ENCODE data around the gene PRSS50.

The PRSS50 gene

DNA sequence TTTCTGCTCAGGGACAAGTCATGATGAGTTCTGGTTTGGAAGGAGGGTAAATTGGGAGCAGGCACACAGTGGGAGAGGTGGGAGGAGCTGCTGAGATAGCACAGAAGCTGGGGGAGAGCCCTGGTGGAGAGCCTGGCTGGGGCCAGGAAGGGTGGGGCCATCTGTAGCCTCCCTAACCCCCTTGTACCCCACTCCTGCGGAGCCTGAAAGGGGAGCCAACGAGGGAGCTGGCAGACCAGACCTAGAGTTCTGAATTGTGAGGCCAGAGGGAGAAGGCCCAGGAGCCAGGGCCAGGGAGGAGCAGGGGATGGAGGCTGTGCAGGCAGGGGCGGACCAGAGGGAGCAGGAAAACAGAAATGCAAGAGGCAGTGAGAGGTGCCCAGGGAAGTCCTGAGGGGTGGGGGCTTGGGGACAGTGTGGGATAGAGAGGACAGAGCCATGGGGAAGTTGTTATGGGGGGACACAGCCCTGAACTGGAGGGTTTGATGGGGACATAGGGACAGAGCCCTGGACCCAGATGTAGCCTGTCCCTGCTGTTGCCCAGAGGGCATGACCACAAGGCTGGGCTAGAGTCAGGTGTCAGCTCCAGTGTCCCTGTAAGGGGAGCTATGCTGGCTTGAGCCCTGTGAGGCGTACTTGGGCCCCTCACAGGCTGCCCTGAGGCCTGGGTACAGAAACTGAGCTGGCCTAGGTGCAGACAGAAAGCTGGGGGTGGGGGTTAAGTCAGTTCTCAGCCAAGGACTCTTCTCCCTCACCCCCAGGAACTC is 15.2 kb downstream of the PRSS50 start:
- Histone ChIP-seq H3K4me1 (ENCODE audit: control insufficient read depth, low read length) (no peaks in the 10 kb centered on the region), H3K9me3 (ENCODE audit: control insufficient read depth, insufficient read depth, low read length) (no peaks in the 10 kb centered on the region), H3K27me3 (ENCODE audit: control insufficient read depth, low read length) (peaks cover 6% of the 10 kb centered on the region; the same call in 1 of the 2 replicates), H3K4me2 (ENCODE audit: low read length) (no peak overlapping the region), H3K4me3 (ENCODE audit: low read length) (no peak overlapping the region), H4K20me1 (ENCODE audit: control insufficient read depth, insufficient read depth, low read depth, low read length) (no peaks in the 10 kb centered on the region), H3K9me2 (replicated peaks; ENCODE audit: control insufficient read depth, low read length) (no peaks in the 10 kb centered on the region), H3F3A (ENCODE audit: control insufficient read depth, insufficient read depth) (no peaks in the 10 kb centered on the region), H3K36me3 (ENCODE audit: control insufficient read depth, low read length) (no peaks in the 10 kb centered on the region), H3K79me2 (ENCODE audit: control insufficient read depth, low read length) (no peaks in the 10 kb centered on the region), H3K27ac (ENCODE audit: low read depth, low read length) (no peak overlapping the region)
- no peak for TF ChIP-seq EZH2phosphoT487 (IDR thresholded peaks at IDR 0.05; ENCODE audit: borderline replicate concordance, low read length)
- TF ChIP-seq, protein P1, sequence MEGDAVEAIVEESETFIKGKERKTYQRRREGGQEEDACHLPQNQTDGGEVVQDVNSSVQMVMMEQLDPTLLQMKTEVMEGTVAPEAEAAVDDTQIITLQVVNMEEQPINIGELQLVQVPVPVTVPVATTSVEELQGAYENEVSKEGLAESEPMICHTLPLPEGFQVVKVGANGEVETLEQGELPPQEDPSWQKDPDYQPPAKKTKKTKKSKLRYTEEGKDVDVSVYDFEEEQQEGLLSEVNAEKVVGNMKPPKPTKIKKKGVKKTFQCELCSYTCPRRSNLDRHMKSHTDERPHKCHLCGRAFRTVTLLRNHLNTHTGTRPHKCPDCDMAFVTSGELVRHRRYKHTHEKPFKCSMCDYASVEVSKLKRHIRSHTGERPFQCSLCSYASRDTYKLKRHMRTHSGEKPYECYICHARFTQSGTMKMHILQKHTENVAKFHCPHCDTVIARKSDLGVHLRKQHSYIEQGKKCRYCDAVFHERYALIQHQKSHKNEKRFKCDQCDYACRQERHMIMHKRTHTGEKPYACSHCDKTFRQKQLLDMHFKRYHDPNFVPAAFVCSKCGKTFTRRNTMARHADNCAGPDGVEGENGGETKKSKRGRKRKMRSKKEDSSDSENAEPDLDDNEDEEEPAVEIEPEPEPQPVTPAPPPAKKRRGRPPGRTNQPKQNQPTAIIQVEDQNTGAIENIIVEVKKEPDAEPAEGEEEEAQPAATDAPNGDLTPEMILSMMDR (IDR thresholded peaks at IDR 0.05; ENCODE audit: low read depth, low read length, poor library complexity, severe bottlenecking): no peak

DNA sequence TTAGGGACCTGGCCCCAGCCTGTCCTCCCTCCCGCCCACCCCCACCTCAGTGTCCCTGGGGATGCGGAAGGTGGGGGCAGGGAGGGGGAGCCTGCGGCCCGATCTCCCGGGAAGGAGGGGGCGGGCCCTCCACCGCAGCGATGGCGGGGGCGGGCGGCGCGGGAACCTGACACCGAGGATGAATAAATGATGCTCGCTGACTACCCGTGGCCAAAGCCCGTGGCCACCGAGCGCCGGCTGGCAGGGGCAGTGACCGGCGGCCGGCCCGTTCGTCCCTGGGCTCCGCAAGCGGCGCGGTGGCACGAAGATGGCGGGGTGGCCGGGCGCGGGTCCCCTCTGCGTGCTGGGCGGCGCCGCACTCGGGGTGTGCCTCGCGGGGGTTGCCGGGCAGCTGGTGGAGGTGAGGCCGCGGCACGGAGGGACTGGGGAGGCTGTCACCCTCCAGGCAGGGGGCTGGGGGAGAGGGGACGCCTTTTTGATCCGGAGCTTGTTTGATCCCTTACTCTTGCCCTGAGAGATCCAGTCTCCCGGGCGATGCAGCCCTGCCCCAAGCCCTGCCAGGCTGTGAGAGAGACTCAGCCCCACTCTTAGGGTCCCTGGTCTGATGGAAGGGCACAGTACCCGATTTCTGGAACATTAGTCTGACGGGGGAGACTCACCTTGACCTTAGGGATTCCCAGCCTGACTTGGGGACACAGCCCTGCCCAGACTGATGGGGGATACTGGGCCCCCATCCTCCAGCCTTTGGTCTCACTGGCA is 16.3 kb downstream of the PRSS50 start, which contains the start of gene TMIE:
TMIE (plus strand) TSS at position 212 of the 759 bp plus-strand sequence; CDS start at position 308, 96 bp downstream.
- Histone ChIP-seq H3K9me3 (ENCODE audit: control insufficient read depth, insufficient read depth, low read length) (no peaks in the 10 kb centered on the region), H3K4me1 (ENCODE audit: control insufficient read depth, low read length) (no peaks in the 10 kb centered on the region), H3F3A (ENCODE audit: control insufficient read depth, insufficient read depth) (no peaks in the 10 kb centered on the region), H3K36me3 (ENCODE audit: control insufficient read depth, low read length) (no peaks in the 10 kb centered on the region), H3K27ac (ENCODE audit: low read depth, low read length) (no peak within 1 kb of the TSS), H3K4me2 (ENCODE audit: low read length) (no peak within 1 kb of the TSS), H3K79me2 (ENCODE audit: control insufficient read depth, low read length) (no peaks in the 10 kb centered on the region), H4K20me1 (ENCODE audit: control insufficient read depth, insufficient read depth, low read depth, low read length) (no peaks in the 10 kb centered on the region), H3K9me2 (replicated peaks; ENCODE audit: control insufficient read depth, low read length) (no peaks in the 10 kb centered on the region), H3K4me3 (ENCODE audit: low read length) (no peak within 1 kb of the TSS), H3K27me3 (ENCODE audit: control insufficient read depth, low read length) (peaks cover 6% of the 10 kb centered on the region; the same call in 1 of the 2 replicates)
- TF ChIP-seq EZH2phosphoT487 (IDR thresholded peaks at IDR 0.05; ENCODE audit: borderline replicate concordance, low read length): no peak
- TF ChIP-seq, protein P1 (IDR thresholded peaks at IDR 0.05; ENCODE audit: low read depth, low read length, poor library complexity, severe bottlenecking): no peak

DNA sequence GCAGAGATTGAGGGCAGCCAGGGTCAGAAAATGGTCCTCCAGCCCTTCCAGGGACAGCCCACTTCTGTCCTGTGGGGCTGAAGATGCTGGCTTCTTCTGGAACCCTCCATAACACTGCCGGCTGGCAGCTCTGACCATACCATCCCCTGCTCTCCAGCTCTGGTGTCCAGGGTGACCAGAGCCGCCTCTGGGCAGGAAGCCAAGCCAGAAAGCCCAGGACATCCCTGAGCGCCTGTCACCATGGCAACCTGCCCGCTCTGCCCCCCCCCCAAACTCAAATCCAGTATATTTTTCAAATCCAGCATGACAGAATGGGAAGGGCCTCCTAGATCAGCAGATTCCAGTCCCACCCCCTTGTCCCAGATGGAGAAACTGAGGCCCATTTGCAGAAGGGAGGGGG is 16.9 kb downstream of the PRSS50 start:
- Histone ChIP-seq H3K27me3 (ENCODE audit: control insufficient read depth, low read length) (peaks cover 6% of the 10 kb centered on the region; the same call in 1 of the 2 replicates), H3K4me1 (ENCODE audit: control insufficient read depth, low read length) (peaks cover 5% of the 10 kb centered on the region), H3F3A (ENCODE audit: control insufficient read depth, insufficient read depth) (no peaks in the 10 kb centered on the region), H3K79me2 (ENCODE audit: control insufficient read depth, low read length) (no peaks in the 10 kb centered on the region), H3K36me3 (ENCODE audit: control insufficient read depth, low read length) (no peaks in the 10 kb centered on the region), H4K20me1 (ENCODE audit: control insufficient read depth, insufficient read depth, low read depth, low read length) (no peaks in the 10 kb centered on the region), H3K9me2 (replicated peaks; ENCODE audit: control insufficient read depth, low read length) (no peaks in the 10 kb centered on the region), H3K9me3 (ENCODE audit: control insufficient read depth, insufficient read depth, low read length) (no peaks in the 10 kb centered on the region), H3K4me3 (ENCODE audit: low read length) (no peak overlapping the region), H3K27ac (ENCODE audit: low read depth, low read length) (no peak overlapping the region), H3K4me2 (ENCODE audit: low read length) (no peak overlapping the region)
- TF ChIP-seq, protein P1 (IDR thresholded peaks at IDR 0.05; ENCODE audit: low read depth, low read length, poor library complexity, severe bottlenecking): no peak
- TF ChIP-seq EZH2phosphoT487 (IDR thresholded peaks at IDR 0.05; ENCODE audit: borderline replicate concordance, low read length): no peak
